Measurements from ENCODE around the gene DPF3.

Gene DPF3

DNA sequence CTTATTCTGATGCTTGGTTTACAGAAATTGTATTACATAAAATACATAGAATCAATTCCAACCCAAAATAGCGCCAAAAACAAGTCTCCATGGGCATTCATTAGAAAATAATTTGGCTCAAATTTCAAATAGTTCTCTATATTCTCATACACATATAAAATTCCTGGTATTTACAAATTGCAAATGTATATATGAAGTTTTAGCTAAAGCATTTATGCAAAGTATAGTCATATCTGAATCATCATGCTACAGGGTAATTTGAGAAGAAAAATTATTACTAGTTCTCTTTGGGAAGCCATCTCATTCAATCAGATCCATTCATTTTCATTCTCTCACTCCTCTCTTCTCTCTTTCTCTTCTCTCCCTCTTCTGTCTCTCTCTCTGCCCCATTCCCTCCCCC, 257.8 kb downstream of the DPF3 start:
- DNase-seq: no peak

DNA sequence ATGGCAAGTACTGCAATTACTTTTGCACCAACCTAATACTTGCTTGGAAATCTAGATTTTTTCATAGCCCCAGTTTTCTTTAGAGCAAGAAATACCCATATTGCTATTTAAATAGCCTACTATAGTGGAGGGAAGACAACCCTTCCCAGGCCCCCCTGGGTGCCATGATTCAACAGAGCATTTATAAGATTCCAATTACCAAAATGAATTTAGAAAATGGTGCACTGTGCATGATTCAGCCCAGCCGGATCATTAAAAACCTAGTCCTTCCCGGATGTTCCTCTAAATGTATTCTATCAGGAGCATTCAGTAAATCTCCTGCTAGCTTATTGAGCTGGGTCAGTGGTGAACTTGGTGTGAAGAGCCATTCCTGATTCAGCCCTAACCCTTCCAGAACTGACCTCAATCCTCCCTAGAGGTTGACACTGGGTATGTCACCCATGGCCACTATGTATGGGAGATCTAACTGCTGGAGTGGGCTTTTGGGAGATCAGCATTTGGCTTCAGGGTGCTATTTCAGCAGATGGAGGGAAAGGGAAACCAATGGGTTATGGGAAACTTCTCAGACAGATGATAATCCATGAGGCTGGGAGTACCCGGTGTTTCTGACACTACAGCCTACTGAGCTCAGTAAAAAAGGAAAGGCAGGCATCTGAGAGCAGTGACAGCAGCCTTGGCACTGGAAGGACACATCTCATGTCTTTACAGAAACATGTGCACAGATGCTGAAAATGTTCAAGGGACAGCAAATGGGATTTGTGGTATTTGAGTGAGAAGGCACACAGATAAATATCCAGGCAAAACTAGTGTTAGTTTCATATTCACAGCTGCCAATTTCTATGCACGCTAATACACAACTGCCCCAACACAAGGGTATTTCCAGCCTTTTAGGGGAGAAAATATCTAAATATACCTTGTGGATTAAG, 258.9 kb downstream of the DPF3 start:
- DNase-seq: no peak

DNA sequence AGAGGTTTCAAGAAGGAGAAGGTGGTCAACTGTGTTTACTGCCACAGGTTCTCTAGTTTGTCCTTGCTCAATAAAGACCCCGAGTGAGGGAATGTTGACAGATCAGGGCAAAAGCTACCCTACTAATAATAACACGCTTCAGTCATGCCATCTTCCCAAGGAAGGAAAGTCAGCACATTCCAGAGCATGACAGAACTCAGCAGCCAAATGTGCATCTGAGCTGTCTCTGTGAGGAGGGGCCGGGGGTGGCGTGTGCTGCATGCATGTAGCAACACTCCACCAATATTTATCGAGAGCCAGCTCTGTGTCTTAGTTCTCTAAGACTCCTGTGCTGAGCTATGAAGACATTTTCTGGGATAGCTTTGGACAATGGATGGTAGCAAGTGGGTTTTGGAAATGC, 260.4 kb downstream of the DPF3 start:
- no peak for DNase-seq

DNA sequence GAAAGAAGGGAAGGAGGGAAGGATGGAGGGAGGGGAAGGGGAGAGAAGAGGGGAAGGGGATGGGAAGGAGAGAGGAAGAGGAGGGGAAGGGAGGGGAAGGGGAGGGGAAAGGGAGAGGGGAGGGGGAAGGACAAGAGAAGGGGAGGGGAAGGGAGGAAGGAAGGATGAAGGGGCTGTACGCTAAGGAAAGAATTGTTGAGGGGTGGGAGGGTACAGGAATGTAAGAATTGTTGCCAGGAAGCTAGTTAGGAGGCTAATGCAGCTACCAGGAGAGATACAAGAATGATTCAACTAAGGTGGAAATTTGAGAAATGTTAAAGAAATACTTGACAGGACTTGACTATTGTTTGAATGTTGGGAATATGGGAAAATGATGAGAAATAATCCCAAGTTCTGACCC, 261.2 kb downstream of the DPF3 start:
- DNase-seq: no peak

DNA sequence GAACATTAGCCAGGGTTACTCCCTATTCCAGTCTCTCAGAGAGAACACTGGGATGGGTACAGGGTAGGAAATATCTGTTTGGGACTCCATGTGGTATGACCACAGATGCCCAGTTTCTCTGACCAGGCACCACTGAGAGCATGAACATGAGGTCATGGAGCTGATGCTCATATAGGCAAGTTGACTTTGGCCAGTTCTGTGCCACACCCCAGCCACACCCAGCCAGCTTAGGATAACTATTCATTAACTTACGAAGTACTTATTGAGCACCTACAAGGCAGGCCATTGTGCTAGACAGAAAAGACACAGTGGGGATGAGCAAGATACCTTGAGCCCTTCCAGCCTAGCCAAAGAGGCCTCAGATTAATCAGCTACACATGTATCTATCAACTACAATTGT, 262.5 kb downstream of the DPF3 start:
- DNase-seq: no peak

DNA sequence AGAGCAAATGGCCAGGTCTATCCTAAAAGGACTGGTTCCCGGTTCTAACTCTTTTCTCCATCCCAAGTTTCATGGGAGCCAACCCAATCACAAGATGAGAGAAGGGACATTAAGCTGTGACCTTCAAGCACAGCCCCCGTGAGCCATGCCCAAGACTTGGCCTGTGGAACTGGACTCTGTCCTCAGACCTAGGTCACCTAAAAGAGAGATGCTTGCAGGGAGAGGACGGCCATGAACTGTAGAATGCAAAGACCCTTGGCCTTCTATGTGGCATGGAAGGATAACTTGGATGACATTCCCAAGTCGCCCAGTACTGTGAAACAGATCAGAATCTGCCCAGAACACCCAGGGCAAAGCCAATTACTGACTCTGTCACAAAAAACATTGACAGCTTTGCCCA, 263.5 kb downstream of the DPF3 start:
- DNase-seq: no peak

DNA sequence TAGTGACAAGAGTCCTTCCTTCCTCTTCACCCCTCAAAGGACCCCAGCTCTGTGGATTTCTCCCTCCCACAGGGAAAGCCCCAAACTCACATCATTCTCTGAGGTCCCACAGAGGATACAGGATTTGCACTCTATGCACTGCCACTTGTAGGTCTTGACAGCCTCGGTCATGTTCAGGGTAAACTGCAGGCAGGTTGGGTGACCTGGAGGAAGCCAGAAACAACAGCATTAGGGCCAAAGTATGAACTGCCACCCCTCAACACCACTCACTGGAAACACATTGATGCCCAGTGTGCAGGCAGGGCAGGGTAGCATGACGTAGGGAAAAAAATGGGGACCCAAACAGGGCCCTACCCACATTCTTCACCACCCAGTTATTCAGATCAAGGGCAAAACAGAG, 264.4 kb downstream of the DPF3 start:
- DNase-seq: no peak

DNA sequence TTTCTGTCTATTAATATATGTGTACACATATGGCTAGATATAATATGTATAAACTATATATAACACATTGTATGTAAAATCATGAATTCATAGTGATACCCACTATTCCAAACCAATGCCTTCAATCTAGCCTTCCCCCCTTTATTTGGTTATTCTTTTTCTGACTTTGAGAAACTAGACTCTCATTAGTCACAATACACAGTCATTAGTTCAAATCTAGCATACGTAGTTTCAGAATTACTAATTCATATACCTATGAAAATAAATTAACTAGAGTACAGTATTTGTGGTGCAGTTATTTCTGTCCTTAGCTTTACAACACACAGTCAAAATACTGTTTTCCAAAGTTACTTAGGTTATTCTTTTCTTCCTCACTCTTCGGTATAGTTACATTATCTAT, 268.2 kb downstream of the DPF3 start:
- no peak for DNase-seq

DNA sequence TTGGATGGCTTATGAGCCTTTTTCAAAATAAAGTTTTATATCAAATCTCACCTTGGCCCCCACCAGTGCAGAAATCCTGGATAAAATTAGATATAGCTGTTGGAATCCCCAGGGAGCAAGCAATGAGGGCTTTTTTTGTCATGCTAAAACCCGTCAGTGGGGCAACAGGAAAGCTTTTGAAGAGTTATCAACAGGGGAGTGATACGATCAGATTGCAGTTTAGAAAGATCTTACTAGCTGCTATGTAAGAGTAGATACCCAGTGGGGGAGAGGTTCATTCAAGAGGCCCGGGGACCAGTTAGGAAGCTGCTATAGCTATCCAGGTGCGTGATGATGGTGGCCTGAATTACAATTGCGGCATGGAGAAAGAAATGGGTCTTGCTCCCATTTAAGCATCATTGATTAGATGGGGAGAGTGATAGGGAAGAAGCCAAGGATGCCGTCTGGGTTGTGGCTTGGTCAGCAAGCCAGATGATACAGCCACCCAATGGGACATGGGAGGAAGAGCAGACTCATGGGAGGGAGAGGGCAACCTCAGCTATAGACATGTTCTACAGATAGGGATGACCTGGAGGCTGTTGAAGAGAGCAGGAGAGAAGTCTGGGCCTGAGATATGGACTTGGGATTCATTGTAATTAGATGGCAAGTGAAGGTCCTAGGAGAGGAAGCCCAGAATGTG, 272.4 kb downstream of the DPF3 start:
- DNase-seq: no peak

DNA sequence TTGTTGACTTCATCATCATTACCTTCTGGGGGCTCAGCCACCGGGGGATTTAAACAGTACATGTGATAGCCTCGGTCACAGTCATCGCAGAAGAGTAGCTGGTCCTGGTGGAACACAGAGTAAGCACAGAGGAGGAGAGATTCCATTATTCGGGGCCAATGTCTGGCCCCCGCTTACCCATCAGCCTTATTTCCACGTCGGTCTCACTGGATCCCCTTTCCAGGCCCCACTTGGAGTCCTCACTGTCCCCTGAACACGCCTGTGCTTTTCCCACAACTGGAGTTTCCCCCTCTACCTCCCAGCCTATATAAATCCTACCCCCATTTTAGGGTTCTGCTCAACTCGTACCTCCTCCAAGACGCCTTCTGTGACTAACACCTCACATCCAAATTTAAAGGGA, 274.0 kb downstream of the DPF3 start:
- no peak for DNase-seq

DNA sequence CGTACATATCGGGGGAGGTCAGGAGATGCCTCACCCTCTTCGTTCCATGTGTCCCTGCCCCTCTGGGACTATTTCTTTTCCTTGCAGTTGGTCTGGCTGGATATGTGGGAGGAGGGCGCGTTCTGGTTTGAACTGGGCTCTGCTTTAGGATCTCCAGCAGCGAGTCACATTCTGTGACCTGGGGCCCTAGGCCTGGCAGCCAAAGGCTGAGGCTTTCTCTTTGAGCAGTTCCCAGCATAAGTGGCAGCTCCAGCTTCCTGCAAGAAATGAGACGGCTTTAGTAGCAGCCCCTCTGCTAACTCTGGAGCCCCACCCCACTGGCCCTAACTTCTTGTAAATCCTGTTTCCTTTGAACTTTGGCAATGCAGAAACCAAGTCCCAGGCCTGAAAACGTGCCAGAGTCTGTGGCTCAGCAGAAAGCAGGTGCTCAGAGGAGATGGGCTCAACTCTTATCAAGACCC, 274.8 kb downstream of the DPF3 start:
- no peak for DNase-seq

DNA sequence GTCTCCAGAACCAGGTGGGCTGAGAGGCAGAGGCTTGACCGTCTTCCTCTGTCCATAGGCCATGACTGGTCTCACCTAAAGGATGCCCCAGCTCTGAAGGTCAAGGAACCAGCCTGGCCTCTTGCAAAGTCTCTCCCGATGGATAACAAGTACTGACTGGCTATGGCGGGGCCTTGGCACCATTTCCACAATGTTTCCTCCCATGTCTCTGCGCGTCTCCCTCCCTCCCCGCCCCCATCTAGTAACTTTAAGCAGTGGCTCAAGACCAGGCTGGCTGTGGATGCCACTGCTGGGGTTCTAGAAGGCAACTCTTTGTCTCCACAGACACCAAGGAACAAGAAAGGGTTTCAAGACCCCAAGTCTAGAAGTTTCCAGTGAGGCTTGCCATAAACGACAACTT, 275.5 kb downstream of the DPF3 start:
- no peak for DNase-seq

DNA sequence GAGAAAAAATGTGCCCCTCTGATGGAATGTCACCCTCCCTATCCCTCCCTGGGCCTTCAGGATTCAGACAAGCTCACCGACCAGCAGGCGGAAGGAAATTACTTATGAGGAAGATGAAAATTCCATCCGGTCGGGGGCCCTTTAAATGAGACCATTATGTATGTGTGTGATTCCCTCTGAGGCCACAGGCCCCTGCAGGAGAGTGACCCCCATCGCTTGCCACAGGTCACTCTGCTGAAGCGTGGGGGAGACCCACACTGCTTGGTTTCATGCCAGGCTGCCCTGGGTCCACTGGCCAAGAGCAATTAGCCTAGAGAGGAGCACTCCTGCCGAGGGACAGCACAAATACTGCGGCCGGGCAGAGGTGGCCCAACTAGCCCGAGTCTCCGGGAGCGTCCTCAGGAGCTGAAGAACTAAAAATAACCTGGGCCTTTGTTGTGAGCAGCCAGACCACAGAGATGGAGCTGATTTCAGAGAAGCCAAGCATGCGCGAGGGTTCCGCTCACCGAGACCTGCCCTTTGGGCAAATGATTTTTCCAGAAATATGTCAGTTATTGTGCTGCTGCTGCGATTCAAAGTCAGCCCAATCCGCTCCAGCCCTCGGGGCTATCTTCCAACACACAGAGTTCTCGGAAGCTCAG, 276.4 kb downstream of the DPF3 start:
- no peak for DNase-seq

DNA sequence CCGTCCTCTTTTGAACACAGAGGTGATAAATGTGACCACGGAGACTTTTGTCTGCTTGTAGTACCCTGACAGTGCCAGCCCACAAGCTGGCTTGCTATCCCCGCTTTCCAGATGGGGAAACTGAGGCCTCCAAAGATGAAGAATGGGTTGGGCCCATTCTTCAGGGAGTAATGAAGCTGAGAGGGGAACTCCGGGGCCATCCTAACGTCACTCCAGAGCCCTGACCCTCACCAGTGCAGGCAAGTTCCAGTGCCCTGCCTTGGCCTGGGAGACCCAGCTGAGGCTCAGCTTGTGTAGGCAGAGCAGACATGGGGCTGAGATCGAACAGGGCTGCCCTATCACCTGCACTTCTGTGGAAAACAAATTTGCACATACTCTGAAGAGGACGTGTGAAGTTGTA, 277.1 kb downstream of the DPF3 start:
- DNase-seq: no peak

DNA sequence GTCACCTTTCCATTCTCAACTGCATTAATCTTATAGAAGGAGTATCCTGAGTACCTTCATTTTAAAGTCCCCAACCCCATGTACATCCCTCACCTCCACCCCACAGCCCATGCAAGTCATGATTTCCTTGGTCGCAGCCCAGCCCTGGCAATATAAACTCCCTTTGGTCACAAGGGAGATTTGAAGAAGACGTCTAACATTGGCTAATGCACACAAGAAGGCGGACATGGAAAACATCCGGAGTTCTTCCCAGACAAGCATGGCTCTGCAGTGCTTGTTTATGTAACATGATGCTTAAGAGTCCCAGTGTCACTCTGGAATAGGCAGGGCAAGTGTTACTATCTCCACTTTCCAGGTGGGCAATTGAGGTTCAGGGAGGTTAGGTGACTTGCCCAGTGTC, 277.6 kb downstream of the DPF3 start:
- no peak for DNase-seq

DNA sequence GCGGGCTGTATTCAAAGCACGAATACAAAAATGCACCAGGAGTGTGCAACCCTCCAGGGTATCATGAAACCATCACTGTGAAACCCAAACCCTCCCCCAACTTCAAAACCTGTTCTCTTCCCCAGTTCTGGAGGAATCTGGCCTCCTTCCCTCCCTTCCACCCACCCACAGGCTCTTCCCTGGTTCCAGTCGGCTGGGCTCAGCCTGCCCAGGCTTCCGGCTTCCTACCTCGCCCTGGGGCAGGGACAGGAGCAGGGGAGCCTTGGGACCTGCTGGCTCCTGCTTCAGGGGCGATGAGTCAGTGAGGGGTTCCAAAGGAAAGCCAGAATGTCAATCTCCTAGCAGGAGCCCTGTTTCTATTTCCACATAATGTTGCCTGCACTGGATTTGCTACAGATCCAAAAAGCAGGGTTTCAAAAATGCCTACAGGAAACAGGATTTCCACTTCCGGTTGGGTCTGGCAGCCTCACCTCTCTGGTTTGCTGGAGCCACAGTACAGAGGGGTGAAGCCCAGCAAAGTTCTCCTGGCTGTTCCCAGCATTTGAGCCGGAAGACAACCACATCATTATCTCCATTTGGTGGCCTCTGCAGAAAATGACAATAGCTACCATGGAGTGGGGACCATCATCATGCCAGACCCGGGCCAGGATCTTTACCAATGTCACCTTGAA, 278.3 kb downstream of the DPF3 start:
- DNase-seq: no peak

DNA sequence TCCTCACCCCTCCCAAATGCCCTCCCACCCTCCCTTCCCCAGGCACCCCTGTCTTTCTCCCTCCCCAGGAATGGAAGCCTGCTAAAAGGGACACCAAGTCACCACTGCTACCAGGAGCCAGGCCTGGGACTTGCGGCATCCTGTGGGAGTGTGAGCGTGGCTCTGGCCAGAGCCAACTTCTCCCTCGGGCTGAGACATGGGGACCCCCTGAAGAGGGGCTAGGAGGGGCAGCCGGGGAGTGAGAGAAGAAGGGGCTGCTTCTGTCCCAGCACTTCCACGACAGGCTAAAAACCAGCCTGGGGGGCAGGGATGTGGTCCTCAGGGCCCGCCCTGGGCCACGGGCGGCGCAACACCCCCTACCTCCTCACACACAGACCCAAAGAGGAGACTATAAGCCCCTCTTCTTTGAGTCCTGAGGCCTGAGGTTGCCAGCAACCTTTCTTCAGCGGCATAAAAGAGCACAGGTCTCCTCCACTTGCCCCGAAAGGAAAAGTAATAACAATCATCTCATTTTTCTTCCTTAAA, 278.9 kb downstream of the DPF3 start:
- no peak for DNase-seq

DNA sequence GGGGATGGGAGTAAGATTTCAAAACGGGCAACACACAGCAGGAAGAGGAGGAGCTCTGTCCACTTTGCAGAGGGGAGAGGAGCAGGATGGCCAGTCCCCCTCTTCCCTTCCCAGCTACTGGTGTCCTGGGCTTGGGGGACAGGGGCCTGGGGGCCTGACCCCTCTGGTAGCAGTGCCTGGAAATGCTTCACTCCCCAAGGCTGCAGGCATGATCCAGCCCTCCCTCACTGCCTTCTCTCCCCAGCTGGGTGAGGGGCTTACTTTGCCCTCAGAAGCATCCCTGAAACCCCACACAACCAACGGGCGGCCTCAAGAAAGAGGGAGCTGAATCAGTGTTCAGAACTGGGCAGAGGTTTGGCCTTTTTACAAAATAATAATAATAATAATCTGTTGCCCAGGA, 279.5 kb downstream of the DPF3 start:
- no peak for DNase-seq

DNA sequence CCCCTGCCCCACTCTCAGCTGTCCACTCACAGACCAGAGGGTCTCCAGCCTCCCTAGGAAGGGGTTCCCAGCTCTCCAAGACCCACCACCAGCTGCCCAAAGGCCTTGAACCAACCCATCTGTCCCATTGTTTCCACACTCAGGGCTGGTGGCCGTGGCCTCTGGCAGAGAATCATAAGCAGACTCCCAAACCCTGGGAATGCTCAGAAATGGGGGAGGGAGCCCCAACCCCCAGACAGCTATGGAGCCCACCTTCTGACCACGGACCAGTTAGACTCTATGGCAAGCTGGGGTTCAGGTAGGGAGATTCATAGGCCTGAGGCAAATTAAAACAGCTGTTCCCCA, 280.0 kb downstream of the DPF3 start:
- no peak for DNase-seq

DNA sequence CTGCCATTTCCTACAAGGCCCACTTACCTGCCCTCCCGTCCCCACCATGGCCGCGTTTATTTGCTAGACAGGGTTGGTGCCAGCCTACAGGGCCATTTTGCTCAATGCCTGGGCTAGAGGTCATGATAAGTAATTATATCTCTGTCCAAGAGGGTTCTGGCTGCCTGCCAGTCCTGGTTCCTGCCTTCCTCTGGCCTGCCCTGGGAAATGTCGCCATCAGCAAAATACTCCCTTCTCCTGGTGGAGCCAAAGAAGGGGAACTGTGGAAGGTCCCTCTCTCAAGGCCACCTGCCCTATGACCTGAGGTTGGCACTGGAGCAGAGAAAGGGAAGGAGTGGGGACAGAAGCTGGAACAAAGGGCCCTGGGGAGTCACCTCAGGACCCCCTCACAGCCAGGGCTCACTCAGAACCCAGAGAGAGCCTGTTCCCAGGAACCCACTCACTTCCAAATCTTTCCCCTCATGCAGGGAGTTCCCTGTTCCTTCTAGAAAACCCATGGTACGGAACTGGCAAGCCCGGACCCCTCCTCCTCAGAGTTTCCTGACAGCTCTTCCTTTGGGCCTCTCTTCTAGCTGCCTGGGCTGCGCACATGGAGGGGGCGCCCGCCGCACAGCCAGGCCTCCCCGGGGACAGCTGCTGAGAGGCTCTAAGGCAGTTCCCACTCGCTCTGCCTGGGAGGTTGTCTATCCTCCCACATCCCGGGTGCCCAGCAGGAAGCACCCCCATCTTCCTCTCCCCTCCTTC, 280.5 kb downstream of the DPF3 start:
- DNase-seq: no peak

DNA sequence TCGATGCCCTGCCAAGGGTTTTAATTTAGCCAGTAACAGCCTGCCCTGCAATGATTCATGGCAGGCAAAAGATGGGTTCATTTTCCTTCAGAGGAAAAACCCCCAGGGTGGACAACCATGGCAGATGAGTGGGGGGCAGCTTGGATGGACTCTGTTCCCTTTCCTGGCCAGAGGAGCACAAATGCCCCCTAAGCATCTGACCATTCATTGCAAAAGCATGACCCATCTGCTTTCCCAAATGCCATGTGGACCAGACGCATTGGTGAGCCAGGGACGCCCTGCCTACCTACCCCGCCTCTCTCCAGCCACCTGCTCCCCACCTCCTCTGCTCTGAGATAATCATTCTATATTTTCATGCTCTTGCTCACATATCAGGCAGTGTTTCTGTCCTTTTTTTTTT, 281.9 kb downstream of the DPF3 start:
- DNase-seq: no peak

DNA sequence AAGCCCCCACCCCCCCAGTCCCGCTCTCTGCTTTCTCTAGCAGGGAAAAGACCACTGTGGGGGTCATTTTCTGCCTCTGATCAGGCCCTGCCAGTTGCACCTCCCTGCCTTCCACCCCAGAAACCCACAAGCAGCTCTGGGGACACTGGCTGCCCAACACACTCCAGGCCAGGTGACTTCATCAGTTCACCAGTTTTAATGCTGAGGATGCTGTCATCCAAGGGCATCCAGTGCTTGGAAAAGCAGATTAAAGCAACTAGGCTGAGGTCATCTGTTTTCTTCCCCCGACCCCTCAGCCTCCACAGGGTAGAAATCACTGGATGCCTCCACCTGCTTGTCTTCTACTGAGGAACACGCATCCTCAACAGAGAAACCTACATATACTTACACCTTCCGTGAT, 282.4 kb downstream of the DPF3 start:
- DNase-seq: no peak

DNA sequence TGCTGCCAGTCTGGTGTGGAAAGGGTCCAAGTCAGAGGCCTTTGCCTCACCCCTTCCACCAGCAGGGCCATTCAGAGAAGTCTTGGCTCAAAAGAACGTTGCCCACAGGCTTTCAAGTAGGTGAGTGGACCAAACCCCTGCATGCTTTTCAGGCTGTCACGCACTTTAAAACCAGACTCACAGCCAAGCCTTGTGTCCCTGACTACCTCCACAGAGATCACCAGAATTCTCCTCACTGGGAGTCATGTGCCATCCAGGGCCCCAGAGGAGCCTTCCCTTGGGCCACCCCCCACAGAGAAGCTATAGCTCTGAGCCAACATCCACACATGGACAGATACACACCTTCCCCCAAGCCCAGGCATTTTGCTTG, 283.1 kb downstream of the DPF3 start:
- DNase-seq: no peak
